ENCODE results near the gene SOCS3.
"Not testable (repeated sequence)": the region's sequence is repeated elsewhere in the genome, so short reads cannot be mapped to it uniquely, and the experiment has no call there.

SOCS3 gene

DNA sequence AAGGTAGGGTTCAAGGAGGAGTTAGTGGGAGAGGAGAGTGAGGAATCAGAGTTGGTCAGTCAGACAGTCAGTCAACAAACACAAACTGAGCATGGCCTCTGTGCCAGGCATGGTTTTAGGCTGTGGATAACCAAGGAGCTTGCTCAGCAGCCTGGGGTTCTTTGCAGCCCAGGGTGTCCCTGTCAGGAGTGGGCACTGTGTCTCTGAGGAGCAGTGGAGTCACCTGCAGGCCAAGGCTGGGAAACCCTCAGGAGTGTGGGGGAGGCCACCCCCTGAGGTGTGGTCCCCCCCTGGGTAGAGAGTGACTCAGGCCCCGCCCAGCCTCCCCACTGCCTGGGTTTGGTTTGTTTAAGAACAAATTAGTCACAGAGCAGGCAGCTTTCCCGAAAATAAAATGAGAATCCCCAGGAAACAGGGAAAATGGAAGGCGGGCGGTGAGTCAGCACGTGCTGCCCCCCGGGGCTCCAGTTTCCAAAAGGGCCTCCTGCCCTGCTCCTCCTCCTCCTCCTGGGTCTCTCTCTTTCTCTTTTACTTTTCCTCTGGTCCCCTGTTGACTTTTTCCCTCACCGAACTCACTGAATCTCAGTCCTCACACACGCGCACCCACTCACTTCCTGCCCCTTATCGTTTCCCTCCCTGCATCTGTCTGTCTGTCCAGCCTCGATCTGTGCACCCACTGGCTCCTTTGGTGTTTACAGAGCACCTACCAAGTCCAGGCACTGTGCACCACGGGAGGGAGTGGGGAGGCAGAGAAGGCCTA lies 44.3 kb downstream of the SOCS3 start:
- peaks cover 20% of the 10 kb centered on the region for H3K4me1 Mint-ChIP-seq
- peak overlapping the region; percentile 36 for H3K4me3 Mint-ChIP-seq
- DNase-seq (ENCODE audit: low spot score in 2 of 2) = no peak
- H3K27ac Mint-ChIP-seq = peak overlapping the region; percentile 49
- peaks cover 7% of the 10 kb centered on the region for H3K27me3 Mint-ChIP-seq
- H3K36me3 Mint-ChIP-seq = no peaks in the 10 kb centered on the region
- ATAC-seq (ENCODE audit: low read depth) = no peak
- H3K9me3 Mint-ChIP-seq = no peaks in the 10 kb centered on the region

DNA sequence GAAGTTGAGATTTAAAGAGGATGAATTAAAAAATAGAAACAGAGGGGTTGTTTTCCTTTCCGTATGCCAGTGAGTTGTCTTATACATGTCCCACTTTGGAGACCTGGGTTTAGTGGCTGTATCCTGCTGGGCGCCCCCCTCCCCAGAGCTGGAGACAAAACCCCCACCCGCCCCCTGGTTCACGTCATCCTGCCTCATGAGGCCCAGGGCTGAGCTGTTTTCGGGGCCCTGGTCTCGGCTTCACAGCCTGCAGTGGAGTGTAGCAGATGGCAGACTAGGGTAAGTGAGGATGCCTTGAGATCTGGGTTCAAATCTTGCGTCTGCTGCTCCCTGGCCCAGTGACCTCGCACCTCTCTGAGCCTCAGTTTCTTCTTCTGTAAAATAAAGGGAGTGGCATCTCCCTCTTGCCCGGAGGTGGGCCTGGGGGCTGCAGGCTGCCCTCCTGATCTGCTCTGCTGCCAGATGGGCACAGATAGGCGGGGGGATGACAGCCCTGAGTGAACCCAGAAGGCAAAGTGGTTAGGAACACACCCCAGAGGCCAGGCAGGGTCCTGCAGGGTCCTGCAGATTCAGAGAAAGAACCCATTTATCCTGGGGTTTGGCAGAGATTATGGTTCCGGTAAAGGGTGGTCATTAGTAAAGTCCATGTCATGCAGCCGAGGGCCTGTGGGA lies 45.1 kb downstream of the SOCS3 start:
- ATAC-seq (ENCODE audit: low read depth) = no peak
- H3K27me3 Mint-ChIP-seq = peaks cover 7% of the 10 kb centered on the region
- no peak for DNase-seq (ENCODE audit: low spot score in 2 of 2)
- H3K9me3 Mint-ChIP-seq = no peaks in the 10 kb centered on the region
- H3K27ac Mint-ChIP-seq = no peak overlapping the region
- no peaks in the 10 kb centered on the region for H3K36me3 Mint-ChIP-seq
- H3K4me1 Mint-ChIP-seq = peaks cover 20% of the 10 kb centered on the region
- H3K4me3 Mint-ChIP-seq = peak overlapping the region; percentile 8

GRCh38 chr17:78313735-78314648 lies 45.9 kb downstream of the SOCS3 start:
- H3K27ac Mint-ChIP-seq = no peak overlapping the region
- ATAC-seq (ENCODE audit: low read depth) (peak; percentile 77), DNase-seq (ENCODE audit: low spot score in 2 of 2) (peak; percentile 42 to 54)
- H3K4me1 Mint-ChIP-seq = peaks cover 17% of the 10 kb centered on the region
- H3K9me3 Mint-ChIP-seq = no peaks in the 10 kb centered on the region
- H3K27me3 Mint-ChIP-seq = peaks cover 7% of the 10 kb centered on the region
- H3K4me3 Mint-ChIP-seq = peak overlapping the region; percentile 71
- H3K36me3 Mint-ChIP-seq = no peaks in the 10 kb centered on the region

- not testable (repeated sequence) for H3K27me3 Mint-ChIP-seq; ATAC-seq (ENCODE audit: low read depth); DNase-seq (ENCODE audit: low spot score in 2 of 2); H3K9me3 Mint-ChIP-seq; H3K4me3 Mint-ChIP-seq; H3K4me1 Mint-ChIP-seq; H3K36me3 Mint-ChIP-seq; H3K27ac Mint-ChIP-seq
Measured at GRCh38 chr17:78309659-78310255, 50.1 kb downstream of the SOCS3 start.

DNA sequence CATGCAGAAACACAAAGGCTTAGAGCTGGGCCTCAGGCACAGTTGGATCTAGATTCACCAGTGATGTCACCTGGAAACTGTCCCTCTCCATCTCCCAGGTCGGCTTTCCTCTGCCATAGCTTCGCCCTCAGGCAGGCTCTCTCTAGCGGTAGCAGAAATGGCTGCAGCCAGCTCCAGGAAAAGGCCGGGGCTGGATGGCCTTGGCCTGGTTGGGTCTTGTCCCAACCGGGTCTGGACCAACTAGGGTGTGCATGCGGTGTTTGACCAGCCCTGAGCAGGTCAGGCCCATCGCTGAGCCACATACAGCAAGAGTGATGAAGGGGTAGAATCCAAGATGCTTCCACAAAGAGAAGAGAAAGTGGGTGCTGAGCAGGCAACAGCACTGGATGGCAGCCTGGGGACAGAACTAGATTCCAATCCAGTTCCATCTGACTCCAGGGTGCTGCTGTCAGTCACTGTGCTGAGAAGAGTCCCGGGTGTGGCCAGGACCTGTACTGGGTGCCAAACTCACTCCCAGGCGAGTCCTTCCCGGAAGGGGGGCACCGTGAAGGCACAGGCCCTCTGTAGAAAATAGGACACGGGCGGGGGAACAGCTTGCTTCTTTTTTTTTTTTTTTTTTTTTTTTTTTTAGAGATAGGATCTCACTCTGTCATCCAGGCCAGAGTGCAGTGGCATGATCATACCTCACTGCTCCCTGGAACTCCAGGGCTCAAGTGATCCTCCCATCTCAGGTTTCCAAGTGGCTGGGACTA lies 51.8 kb downstream of the SOCS3 start:
- DNase-seq (ENCODE audit: low spot score in 2 of 2) (no peak), ATAC-seq (ENCODE audit: low read depth) (no peak)
- peaks cover 2% of the 10 kb centered on the region for H3K9me3 Mint-ChIP-seq
- no peak overlapping the region for H3K27ac Mint-ChIP-seq
- no peaks in the 10 kb centered on the region for H3K4me1 Mint-ChIP-seq
- H3K4me3 Mint-ChIP-seq = no peak overlapping the region
- no peaks in the 10 kb centered on the region for H3K36me3 Mint-ChIP-seq
- H3K27me3 Mint-ChIP-seq = peaks cover 1% of the 10 kb centered on the region

- Mint-ChIP-seq H3K36me3 (no peaks in the 10 kb centered on the region), H3K9me3 (peaks cover 2% of the 10 kb centered on the region), H3K27ac (no peak overlapping the region), H3K4me3 (no peak overlapping the region), H3K27me3 (peaks cover 1% of the 10 kb centered on the region), H3K4me1 (no peaks in the 10 kb centered on the region)
- ATAC-seq (ENCODE audit: low read depth) (no peak), DNase-seq (ENCODE audit: low spot score in 2 of 2) (no peak)
Measured at GRCh38 chr17:78306913-78307312, 53.0 kb downstream of the SOCS3 start.

All from memory B cell (primary cell).